ENCODE results near the gene GNG13.
A peak's percentile ranks its signal among the peaks of the same experiment; 100 is the strongest.

The GNG13 gene

GRCh38 chr16:793414-793813 is 7.1 kb downstream of the GNG13 start:
- DNase-seq, result no peak

GRCh38 chr16:792221-792995 is 8.1 kb downstream of the GNG13 start:
- DNase-seq, result no peak

GRCh38 chr16:791131-791530 is 9.4 kb downstream of the GNG13 start:
- no peak for DNase-seq

- DNase-seq, result no peak
Measured at GRCh38 chr16:790086-790485, 10.4 kb downstream of the GNG13 start.

GRCh38 chr16:789191-789850 is 11.2 kb downstream of the GNG13 start:
- no peak for DNase-seq

GRCh38 chr16:788399-789126 is 12.0 kb downstream of the GNG13 start, which contains the start of gene CHTF18:
Gene CHTF18 (plus strand): TSS chr16:788620. CDS start chr16:788685, 65 bp downstream.
- DNase-seq, result peak; percentile 97

- DNase-seq, result no peak
Measured at GRCh38 chr16:787978-788398, 12.5 kb downstream of the GNG13 start, which contains the start of gene RPUSD1. Gene RPUSD1 (minus strand): TSS chr16:788381. CDS start chr16:787737, 644 bp downstream.

GRCh38 chr16:787321-787966 is 13.1 kb downstream of the GNG13 start:
- no peak for DNase-seq

GRCh38 chr16:785563-786535 is 14.7 kb downstream of the GNG13 start:
- peak; percentile 92 for DNase-seq

GRCh38 chr16:784431-784830 is 16.1 kb downstream of the GNG13 start:
- DNase-seq, result no peak

GRCh38 chr16:783404-784161 is 17.0 kb downstream of the GNG13 start:
- DNase-seq, result no peak

- no peak for DNase-seq
Measured at GRCh38 chr16:782766-783403, 17.6 kb downstream of the GNG13 start.

GRCh38 chr16:782258-782657 is 18.3 kb downstream of the GNG13 start:
- DNase-seq, result no peak

GRCh38 chr16:781346-782010 is 19.1 kb downstream of the GNG13 start:
- DNase-seq, result no peak

- DNase-seq, result no peak
Measured at GRCh38 chr16:780296-780695, 20.2 kb downstream of the GNG13 start.

- no peak for DNase-seq
Measured at GRCh38 chr16:779561-779960, 21.0 kb downstream of the GNG13 start.

- DNase-seq, result no peak
Measured at GRCh38 chr16:778909-779527, 21.5 kb downstream of the GNG13 start.

- no peak for DNase-seq
Measured at GRCh38 chr16:778447-778846, 22.1 kb downstream of the GNG13 start.

GRCh38 chr16:777826-778225 is 22.7 kb downstream of the GNG13 start:
- DNase-seq, result no peak

Data from activated effector memory CD4-positive, alpha-beta T cell treated with anti-CD3 and anti-CD28 coated beads, Interleukin-2, amount 50 U/mL, for 16 hours (primary cell).